WTC11 (cell line): ENCODE measurements around the gene ZSCAN25.

Experiments
- CREM ChIP-seq: sonication (generic); formaldehyde crosslinking; IDR thresholded peaks from 2 replicates; pipeline ENCODE4 v1.8.1; 2022; ENCODE audit warnings: mild to moderate bottlenecking, missing genetic modification reagents, moderate library complexity
- CTCF ChIP-seq: fragments of 200-600 bp; IDR thresholded peaks from 2 replicates; pipeline ENCODE4 v1.8.0; 2022; ENCODE audit warnings: antibody characterized with exemption
- E2F1 ChIP-seq: sonication (generic); formaldehyde crosslinking; IDR thresholded peaks from 2 replicates; pipeline ENCODE4 v1.8.0; 2022; ENCODE audit warnings: mild to moderate bottlenecking, missing genetic modification reagents
- E2F5 ChIP-seq: sonication (generic); formaldehyde crosslinking; IDR thresholded peaks from 2 replicates; pipeline ENCODE4 v1.8.1; 2022; ENCODE audit warnings: mild to moderate bottlenecking, moderate library complexity, missing genetic modification reagents
- ESRRA ChIP-seq: sonication (generic); formaldehyde crosslinking; IDR thresholded peaks from 2 replicates; pipeline ENCODE4 v1.8.1; 2022; ENCODE audit warnings: mild to moderate bottlenecking, missing genetic modification reagents, borderline replicate concordance
- ETV6 ChIP-seq: sonication (generic); formaldehyde crosslinking; IDR thresholded peaks from 2 replicates; pipeline ENCODE4 v1.8.1; 2022; ENCODE audit warnings: mild to moderate bottlenecking, missing genetic modification reagents
- HMGXB4 ChIP-seq: sonication (generic); formaldehyde crosslinking; IDR thresholded peaks from 2 replicates; pipeline ENCODE4 v1.8.1; 2023; ENCODE audit warnings: mild to moderate bottlenecking, moderate library complexity, missing genetic modification reagents
- JUN ChIP-seq: sonication (generic); formaldehyde crosslinking; IDR thresholded peaks from 2 replicates; pipeline ENCODE4 v1.8.0; 2023; ENCODE audit warnings: mild to moderate bottlenecking, missing genetic modification reagents
- KAT7 ChIP-seq: sonication (generic); formaldehyde crosslinking; IDR thresholded peaks from 2 replicates; pipeline ENCODE4 v1.8.1; 2023; ENCODE audit warnings: missing genetic modification reagents, mild to moderate bottlenecking, borderline replicate concordance
- NR3C1 ChIP-seq: sonication (generic); formaldehyde crosslinking; conservative IDR thresholded peaks from 2 replicates; pipeline ENCODE4 v1.8.1; 2023; ENCODE audit warnings: low read depth, mild to moderate bottlenecking, missing genetic modification reagents
- ZNF138 ChIP-seq: sonication (generic); formaldehyde crosslinking; conservative IDR thresholded peaks from 2 replicates; pipeline ENCODE4 v1.8.1; 2022; ENCODE audit warnings: mild to moderate bottlenecking, moderate library complexity, missing genetic modification reagents
- ZNF416 ChIP-seq: fragments of 250-450 bp; sonication (Bioruptor Pico); IDR thresholded peaks from 2 replicates; pipeline ENCODE4 v1.9.0; 2021; ENCODE audit warnings: mild to moderate bottlenecking, inconsistent platforms
- TF ChIP-seq, protein P1 (sequence below): sonication (generic); formaldehyde crosslinking; IDR thresholded peaks from 2 replicates; pipeline ENCODE4 v1.8.1; 2023; ENCODE audit warnings: mild to moderate bottlenecking, missing genetic modification reagents, moderate library complexity

GRCh38 chr7:99679032-99679399 lies 62.3 kb downstream of the ZSCAN25 start:
- TF ChIP-seq JUN (CRISPR knock-in tag) (no peak), HMGXB4 (CRISPR knock-in tag) (no peak), CTCF (no peak), E2F1 (CRISPR knock-in tag) (no peak), E2F5 (CRISPR knock-in tag) (no peak), ETV6 (CRISPR knock-in tag) (no peak), ZNF416 (CRISPR knock-in tag) (no peak), ESRRA (no peak), CREM (CRISPR knock-in tag) (no peak), ZNF138 (CRISPR knock-in tag) (no peak), KAT7 (CRISPR knock-in tag) (no peak), NR3C1 (CRISPR knock-in tag) (no peak)
- TF ChIP-seq, protein P1, sequence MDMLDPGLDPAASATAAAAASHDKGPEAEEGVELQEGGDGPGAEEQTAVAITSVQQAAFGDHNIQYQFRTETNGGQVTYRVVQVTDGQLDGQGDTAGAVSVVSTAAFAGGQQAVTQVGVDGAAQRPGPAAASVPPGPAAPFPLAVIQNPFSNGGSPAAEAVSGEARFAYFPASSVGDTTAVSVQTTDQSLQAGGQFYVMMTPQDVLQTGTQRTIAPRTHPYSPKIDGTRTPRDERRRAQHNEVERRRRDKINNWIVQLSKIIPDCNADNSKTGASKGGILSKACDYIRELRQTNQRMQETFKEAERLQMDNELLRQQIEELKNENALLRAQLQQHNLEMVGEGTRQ (CRISPR knock-in tag), result no peak
